GM19468 (cell line): ENCODE data around the gene SLC41A3.

Experiments
- ATAC-seq: cut with Tn5 transposase; IDR thresholded peaks from one replicate; pipeline ENCODE4 v1.9.1; 2021; ENCODE audit warnings: mild to moderate bottlenecking, moderate library complexity, moderate number of reproducible peaks; ENCODE audit not compliant: unreplicated experiment; ENCODE audit errors: extremely low read depth

Gene SLC41A3

GRCh38 chr3:126033051-126033745 is 50.7 kb downstream of the SLC41A3 start:
- no peak for ATAC-seq

- ATAC-seq = no peak
Observed at GRCh38 chr3:126031981-126032471, 51.9 kb downstream of the SLC41A3 start.

GRCh38 chr3:126030455-126030854 is 53.5 kb downstream of the SLC41A3 start:
- no peak for ATAC-seq

- no peak for ATAC-seq
Observed at GRCh38 chr3:126029241-126029640, 54.7 kb downstream of the SLC41A3 start.

- no peak for ATAC-seq
Observed at GRCh38 chr3:126028096-126028495, 55.8 kb downstream of the SLC41A3 start.

- ATAC-seq = no peak
Observed at GRCh38 chr3:126026761-126027160, 57.2 kb downstream of the SLC41A3 start.

- ATAC-seq = no peak
Observed at GRCh38 chr3:126026277-126026751, 57.6 kb downstream of the SLC41A3 start.

GRCh38 chr3:126025862-126026261 is 58.1 kb downstream of the SLC41A3 start:
- ATAC-seq = no peak

- no peak for ATAC-seq
Observed at GRCh38 chr3:126025116-126025729, 58.7 kb downstream of the SLC41A3 start.

GRCh38 chr3:126024049-126024854 is 59.7 kb downstream of the SLC41A3 start:
- no peak for ATAC-seq

- ATAC-seq = no peak
Observed at GRCh38 chr3:126023390-126023789, 60.5 kb downstream of the SLC41A3 start.

GRCh38 chr3:126022741-126023359 is 61.1 kb downstream of the SLC41A3 start:
- ATAC-seq = no peak

- ATAC-seq = no peak
Observed at GRCh38 chr3:126021702-126022101, 62.2 kb downstream of the SLC41A3 start.

- no peak for ATAC-seq
Observed at GRCh38 chr3:126021224-126021623, 62.7 kb downstream of the SLC41A3 start.

GRCh38 chr3:126019683-126020082 is 64.2 kb downstream of the SLC41A3 start:
- no peak for ATAC-seq

GRCh38 chr3:126018995-126019394 is 64.9 kb downstream of the SLC41A3 start:
- no peak for ATAC-seq

GRCh38 chr3:126018545-126018944 is 65.4 kb downstream of the SLC41A3 start:
- no peak for ATAC-seq

GRCh38 chr3:126017362-126017761 is 66.6 kb downstream of the SLC41A3 start:
- no peak for ATAC-seq

GRCh38 chr3:126016616-126017015 is 67.3 kb downstream of the SLC41A3 start:
- no peak for ATAC-seq

- no peak for ATAC-seq
Observed at GRCh38 chr3:126015075-126015474, 68.8 kb downstream of the SLC41A3 start.
